H1 (cell line): ENCODE measurements around the gene RAD51B. TPM values are rescaled to one million over a fixed set of nuclear protein-coding genes. Genes with fewer than 3 reads are reported as not detected.

Experiments
- CTCF ChIA-PET: fragments of 300-600 bp; sonication (Branson Sonifier 250); formaldehyde crosslinking; loops from one replicate; lab custom pipeline; 2021; ENCODE audit not compliant: partially characterized antibody; lab: Charles Lee
- POLR2A ChIA-PET: fragments of 300-600 bp; sonication (Branson Sonifier 250); formaldehyde crosslinking; loops from one replicate; lab custom pipeline; 2021; ENCODE audit warnings: inconsistent platforms; ENCODE audit not compliant: partially characterized antibody; lab: Charles Lee
- DNase-seq, 2 experiments: peaks; one replicate each; pipeline versions ENCODE4 v3.0.0 to v3.0.0-alpha.2; 2010 to 2022; ENCODE audit warnings: low spot score in 2 of 2, low read depth in 1 of 2, mixed read lengths in 1 of 2
- FAIRE-seq: peaks from 2 replicates; lab custom pipeline; 2011; peaks lifted over from hg19 to GRCh38; lab: Jason Lieb, UNC
- H2AFZ ChIP-seq: 2 replicates; pipeline ENCODE4 v1.8.1; 2012; ENCODE audit warnings: low read length, inconsistent platforms
- H2AK5ac ChIP-seq: 2 replicates; pipeline ENCODE4 v1.6.1; 2013; ENCODE audit warnings: low read depth, low read length
- H2BK120ac ChIP-seq: replicated peaks from 2 replicates; pipeline ENCODE3; 2013; ENCODE audit warnings: low read depth, low read length, inconsistent platforms
- H2BK12ac ChIP-seq: 2 replicates; pipeline ENCODE4 v1.6.1; 2013; ENCODE audit warnings: low read depth, low read length
- H2BK15ac ChIP-seq: 2 replicates; pipeline ENCODE4 v1.6.1; 2013; ENCODE audit warnings: low read length
- H2BK20ac ChIP-seq: 2 replicates; pipeline ENCODE4 v1.6.1; 2013; ENCODE audit warnings: low read length
- H2BK5ac ChIP-seq: 2 replicates; pipeline ENCODE4 v1.6.1; 2013; ENCODE audit warnings: low read depth, low read length
- H3K14ac ChIP-seq: 2 replicates; pipeline ENCODE4 v1.6.1; 2013; ENCODE audit warnings: inconsistent platforms; ENCODE audit not compliant: insufficient read length
- H3K18ac ChIP-seq: 2 replicates; pipeline ENCODE4 v1.6.1; 2013; ENCODE audit warnings: low read length; ENCODE audit errors: extremely low read depth
- H3K23ac ChIP-seq: 2 replicates; pipeline ENCODE4 v1.6.1; 2013; ENCODE audit warnings: inconsistent platforms; ENCODE audit not compliant: insufficient read length
- H3K23me2 ChIP-seq: 2 replicates; pipeline ENCODE4 v1.6.1; 2013; ENCODE audit warnings: low read depth, low read length
- H3K27ac ChIP-seq: 2 replicates; pipeline ENCODE4 v1.6.1; 2011; ENCODE audit warnings: low read depth, low read length, inconsistent platforms
- H3K27me3 ChIP-seq, 4 experiments: replicated peaks in 1 of 4; 1 replicate in 1 of 4; 2 replicates in 3 of 4; pipeline versions ENCODE4 v1.6.1 to v1.8.1; 2011 to 2013; ENCODE audit warnings: low read length in 3 of 4, mild to moderate bottlenecking in 3 of 4, inconsistent platforms in 2 of 4, mixed read lengths in 2 of 4, moderate library complexity in 1 of 4; ENCODE audit not compliant: control insufficient read depth in 3 of 4, insufficient read depth in 3 of 4; ENCODE audit errors: extremely low read depth in 1 of 4
- H3K36me3 ChIP-seq, 4 experiments: 2 replicates each; pipeline versions ENCODE4 v1.6.1 to v1.8.1; 2011 to 2013; ENCODE audit warnings: mild to moderate bottlenecking in 4 of 4, low read length in 3 of 4, moderate library complexity in 2 of 4, control low read depth in 1 of 4, inconsistent platforms in 1 of 4; ENCODE audit not compliant: insufficient read depth in 4 of 4, control insufficient read depth in 2 of 4
- H3K4ac ChIP-seq: replicated peaks from 2 replicates; pipeline ENCODE3; 2013; ENCODE audit warnings: low read length, low read depth, mixed read lengths, inconsistent platforms; ENCODE audit not compliant: insufficient read length
- H3K4me1 ChIP-seq, 4 experiments: replicated peaks in 1 of 4; 1 replicate in 1 of 4; 2 replicates in 3 of 4; pipeline versions ENCODE4 v1.6.1 to v1.8.1; 2011 to 2013; ENCODE audit warnings: low read length in 3 of 4, inconsistent platforms in 2 of 4, mixed read lengths in 1 of 4; ENCODE audit not compliant: insufficient read depth in 4 of 4, control insufficient read depth in 3 of 4
- H3K4me2 ChIP-seq, 2 experiments: 2 replicates each; pipeline versions ENCODE4 v1.6.1 to v1.8.1; 2011 to 2013; ENCODE audit warnings: low read depth in 2 of 2, low read length in 2 of 2, control low read depth in 1 of 2, inconsistent platforms in 1 of 2, mild to moderate bottlenecking in 1 of 2; ENCODE audit not compliant: insufficient read depth in 1 of 2
- H3K4me3 ChIP-seq, 4 experiments: fragments of 200-600, 300-600 bp in 1 of 4; sonication (generic), shearing (Covaris generic), sonication (Bioruptor Twin) in 1 of 4; 2 replicates each; pipeline versions ENCODE4 v1.5.1 to v1.8.1; 2011 to 2016; ENCODE audit warnings: low read length in 4 of 4, low read depth in 3 of 4, control low read depth in 2 of 4, inconsistent platforms in 2 of 4, mild to moderate bottlenecking in 2 of 4, mixed read lengths in 1 of 4, moderate library complexity in 1 of 4; ENCODE audit not compliant: insufficient read depth in 2 of 4; ENCODE audit errors: extremely low read depth in 1 of 4
- H3K56ac ChIP-seq: replicated peaks from 2 replicates; pipeline ENCODE3; 2013; ENCODE audit warnings: low read depth, mild to moderate bottlenecking, mixed read lengths, low read length, inconsistent platforms; ENCODE audit not compliant: insufficient read length
- H3K79me1 ChIP-seq: 2 replicates; pipeline ENCODE4 v1.6.1; 2013; ENCODE audit warnings: low read depth, low read length, control low read depth
- H3K79me2 ChIP-seq, 2 experiments: 2 replicates each; pipeline versions ENCODE4 v1.6.1 to v1.8.1; 2012 to 2013; ENCODE audit warnings: low read length in 2 of 2, mild to moderate bottlenecking in 2 of 2, inconsistent platforms in 1 of 2; ENCODE audit not compliant: insufficient read depth in 2 of 2, control insufficient read depth in 1 of 2
- H3K9ac ChIP-seq, 4 experiments: replicated peaks in 1 of 4; 1 replicate in 1 of 4; 2 replicates in 3 of 4; pipeline versions ENCODE4 v1.6.1 to v1.8.1; 2011 to 2013; ENCODE audit warnings: low read depth in 3 of 4, low read length in 3 of 4, control low read depth in 2 of 4, mild to moderate bottlenecking in 2 of 4, moderate library complexity in 2 of 4, inconsistent platforms in 1 of 4; ENCODE audit errors: extremely low read depth in 1 of 4
- H3K9me3 ChIP-seq, 2 experiments: 2 replicates each; pipeline versions ENCODE4 v1.6.1 to v1.8.1; 2012 to 2013; ENCODE audit warnings: mild to moderate bottlenecking in 2 of 2, moderate library complexity in 2 of 2, control low read depth in 1 of 2, inconsistent platforms in 1 of 2, low read depth in 1 of 2, low read length in 1 of 2, mixed read lengths in 1 of 2; ENCODE audit not compliant: insufficient read depth in 2 of 2
- H4K20me1 ChIP-seq, 2 experiments: replicated peaks in 1 of 2; 2 replicates each; pipeline versions ENCODE3 to v1.8.1; 2011 to 2013; ENCODE audit warnings: inconsistent platforms in 2 of 2, low read length in 2 of 2, mild to moderate bottlenecking in 1 of 2; ENCODE audit not compliant: insufficient read depth in 2 of 2, control insufficient read depth in 1 of 2
- H4K5ac ChIP-seq: 2 replicates; pipeline ENCODE4 v1.6.1; 2013; ENCODE audit warnings: low read length, low read depth, mixed read lengths, inconsistent platforms; ENCODE audit not compliant: insufficient read length
- H4K8ac ChIP-seq: 2 replicates; pipeline ENCODE4 v1.8.0; 2013; ENCODE audit warnings: mild to moderate bottlenecking, moderate library complexity, low read length, inconsistent platforms; ENCODE audit not compliant: insufficient read depth; ENCODE audit errors: extremely low read depth
- H4K91ac ChIP-seq: replicated peaks from 2 replicates; pipeline ENCODE3; 2013; ENCODE audit warnings: low read length, mixed read lengths, inconsistent platforms; ENCODE audit not compliant: insufficient read length
- SRF ChIP-seq: IDR thresholded peaks from 2 replicates; pipeline ENCODE4 v1.6.1; 2011; ENCODE audit warnings: mild to moderate bottlenecking, low read depth, low read length, moderate library complexity
- whole genome bisulfite sequencing, 2 experiments: shearing (Covaris generic) in 1 of 2; methylation state at CpG; one replicate each; pipeline versions ENCODE4 v1.1.6 to v1.1.7; 2013 to 2015; ENCODE audit warnings: low lambda C conversion rate in 2 of 2, mixed read lengths in 2 of 2, inconsistent platforms in 1 of 2, low coverage in 1 of 2, missing lambda C conversion rate in 1 of 2; ENCODE audit not compliant: insufficient replicate concordance in 2 of 2, insufficient coverage in 1 of 2, insufficient read length in 1 of 2; ENCODE audit errors: extremely low coverage in 1 of 2, missing lambda C conversion rate in 1 of 2; 5-methylcytosine and 5-hydroxymethylcytosine counted together
- polyA plus RNA-seq, 7 experiments: library from polyadenylated mRNA; depleted of rRNA in 3 of 7; stranded (reverse) in 5 of 7; unstranded in 2 of 7; fragments of >200 nt in 5 of 7; fragments of 200-250 nt in 2 of 7; gene quantifications; 1 replicate in 5 of 7; 2 replicates in 1 of 7; 4 replicates in 1 of 7; pipeline versions ENCODE4 v1.2.1 to v1.2.3, GENCODE V29; 2011 to 2013; ENCODE audit warnings: missing spikeins in 2 of 7, mixed read lengths in 2 of 7
- total RNA-seq: library from RNA; stranded (reverse); fragmentation: NEBNext Ultra II Directional; extraction: Animal tissue kit (Norgen Biotek cat#: 25700); gene quantifications from 2 replicates; pipeline ENCODE4 v1.2.1, GENCODE V29; 2021
- TF ChIP-seq, protein P1 (sequence below): IDR thresholded peaks from 2 replicates; pipeline ENCODE4 v1.6.1; 2012; ENCODE audit warnings: inconsistent platforms

Gene RAD51B
- total and polyA plus RNA-seq, 2 of the 8 experiments (the other 6 are each of a cell fraction or from before 2014, with no cell fraction given): 3.9 to 14.9 TPM

- H2BK20ac ChIP-seq: no peak overlapping the region
- H2BK5ac ChIP-seq: no peak overlapping the region
- H3K9me3 ChIP-seq: no peaks in the 10 kb centered on the region
- H3K23me2 ChIP-seq: no peaks in the 10 kb centered on the region
- no peak overlapping the region for H3K23ac ChIP-seq
- no peaks in the 10 kb centered on the region for H3K79me2 ChIP-seq
- WGBS, 2 experiments: 71% methylated on average over 3 of the region's 3 CpGs; no CpG with 5 or more reads in 1 of the 2 experiments
- TF ChIP-seq, protein P1, sequence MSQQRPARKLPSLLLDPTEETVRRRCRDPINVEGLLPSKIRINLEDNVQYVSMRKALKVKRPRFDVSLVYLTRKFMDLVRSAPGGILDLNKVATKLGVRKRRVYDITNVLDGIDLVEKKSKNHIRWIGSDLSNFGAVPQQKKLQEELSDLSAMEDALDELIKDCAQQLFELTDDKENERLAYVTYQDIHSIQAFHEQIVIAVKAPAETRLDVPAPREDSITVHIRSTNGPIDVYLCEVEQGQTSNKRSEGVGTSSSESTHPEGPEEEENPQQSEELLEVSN: no peak
- TF ChIP-seq SRF: no peak
- TF ChIP-seq, all 59 proteins: peak for 0
- Histone ChIP-seq H3K14ac (no peak overlapping the region), H3K4me3 (no peak overlapping the region), H2AK5ac (no peak overlapping the region), H3K56ac (no peak overlapping the region), H2BK15ac (no peak overlapping the region), H3K79me1 (no peaks in the 10 kb centered on the region), H4K20me1 (no peaks in the 10 kb centered on the region), H3K36me3 (no peaks in the 10 kb centered on the region), H2BK120ac (no peak overlapping the region), H4K91ac (no peak overlapping the region), H2AFZ (no peak overlapping the region), H2BK12ac (no peak overlapping the region), H3K4ac (no peak overlapping the region), H3K27ac (no peak overlapping the region), H3K18ac (no peak overlapping the region), H4K8ac (no peak overlapping the region), H3K27me3 (no peaks in the 10 kb centered on the region), H3K4me2 (no peak overlapping the region), H3K9ac (no peak overlapping the region), H4K5ac (no peak overlapping the region), H3K4me1 (peaks cover 8 to 29% (median 22%) of the 10 kb centered on the region in 4 experiments)
- no peak for FAIRE-seq
- DNase-seq: no peak
- ChIA-PET POLR2A (no interaction called here), CTCF (interaction anchor here (0.6 to 1.3 kb wide), 6 partner anchors 12 to 493 kb away, joined by 3 to 4 read pairs (median 3); no protein-coding TSS in a partner anchor)
Observed at GRCh38 chr14:68263563-68264259, 444.1 kb downstream of the RAD51B start.
